Stomach smooth muscle (tissue), 2 donors: Measurements from ENCODE around the gene KAZN.

Experiments
- H3K27ac ChIP-seq: one replicate; pipeline ENCODE4 v1.7.0; 2013; ENCODE audit warnings: mild to moderate bottlenecking, low read length, inconsistent platforms
- H3K27me3 ChIP-seq, 2 donors: one replicate each; pipeline ENCODE4 v1.7.0; 2013; ENCODE audit warnings: low read length in 2 of 2; ENCODE audit not compliant: insufficient read depth in 2 of 2, control insufficient read depth in 1 of 2
- H3K36me3 ChIP-seq, 2 donors: one replicate each; pipeline ENCODE4 v1.7.0; 2013; ENCODE audit warnings: low read length in 2 of 2; ENCODE audit not compliant: control insufficient read depth in 2 of 2, insufficient read depth in 2 of 2
- H3K4me1 ChIP-seq: one replicate; pipeline ENCODE4 v1.7.0; 2013; ENCODE audit warnings: low read length; ENCODE audit not compliant: control insufficient read depth, insufficient read depth
- H3K4me3 ChIP-seq, 2 donors: one replicate each; pipeline ENCODE4 v1.7.0; 2013; ENCODE audit warnings: low read length in 2 of 2
- H3K9ac ChIP-seq, 2 donors: one replicate each; pipeline ENCODE4 v1.7.0; 2013; ENCODE audit warnings: low read length in 2 of 2, mild to moderate bottlenecking in 1 of 2
- H3K9me3 ChIP-seq, 2 donors: one replicate each; pipeline ENCODE4 v1.7.0; 2013; ENCODE audit warnings: low read length in 2 of 2; ENCODE audit not compliant: control insufficient read depth in 2 of 2
- donor health status: healthy.
- donor health status: Pancreatic carcinoma.

KAZN gene

DNA sequence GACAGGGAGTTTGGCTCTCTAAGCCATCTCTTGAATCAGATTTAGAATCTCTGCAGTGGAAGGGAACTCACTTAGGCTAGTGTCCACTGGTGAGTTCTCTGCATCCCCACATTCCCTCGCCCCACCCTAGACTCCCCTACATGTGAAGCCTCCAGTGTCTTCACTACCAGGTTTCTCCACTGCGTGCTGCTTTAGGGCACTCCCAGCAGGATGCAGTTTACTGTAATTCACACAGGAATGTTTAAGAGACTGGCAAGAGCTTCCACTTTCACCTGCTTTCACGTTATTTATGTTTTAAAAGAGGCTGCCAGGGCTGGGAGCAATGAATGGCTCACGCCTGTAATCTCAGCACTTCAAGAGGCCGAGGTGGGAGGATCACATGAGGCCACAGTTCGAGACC, 60.2 kb downstream of the KAZN start:
- Histone ChIP-seq H3K4me3 (no peak overlapping the region), H3K4me1 (peaks cover 3% of the 10 kb centered on the region), H3K9ac (no peak overlapping the region), H3K36me3 (no peaks in the 10 kb centered on the region), H3K27ac (no peak overlapping the region), H3K27me3 (no peaks in the 10 kb centered on the region), H3K9me3 (peaks cover 0 to under 1% of the 10 kb centered on the region in 2 donors)

DNA sequence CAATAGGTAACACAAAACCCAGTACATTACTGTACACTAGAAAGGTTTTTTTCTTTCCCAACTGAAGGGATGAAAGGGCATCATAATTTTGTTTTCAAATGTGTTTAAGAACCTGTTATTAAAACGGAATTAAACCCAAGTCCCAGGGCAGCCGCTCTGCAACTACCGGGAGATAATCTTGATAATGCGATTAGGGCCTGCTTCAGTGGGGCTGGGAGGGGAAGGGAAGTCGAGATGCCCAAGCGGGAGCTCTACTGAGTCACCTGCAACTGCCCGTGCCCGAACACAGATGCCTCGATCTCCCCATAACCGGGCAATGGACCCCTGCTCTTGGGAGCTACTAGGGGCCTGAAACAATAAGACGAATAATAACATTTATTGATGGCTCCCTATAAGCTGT, 61.4 kb downstream of the KAZN start:
- Histone ChIP-seq H3K4me1 (peaks cover 3% of the 10 kb centered on the region), H3K9me3 (peaks cover 0 to 3% of the 10 kb centered on the region in 2 donors), H3K36me3 (no peaks in the 10 kb centered on the region), H3K9ac (no peak overlapping the region), H3K27ac (no peak overlapping the region), H3K4me3 (no peak overlapping the region), H3K27me3 (no peaks in the 10 kb centered on the region)

DNA sequence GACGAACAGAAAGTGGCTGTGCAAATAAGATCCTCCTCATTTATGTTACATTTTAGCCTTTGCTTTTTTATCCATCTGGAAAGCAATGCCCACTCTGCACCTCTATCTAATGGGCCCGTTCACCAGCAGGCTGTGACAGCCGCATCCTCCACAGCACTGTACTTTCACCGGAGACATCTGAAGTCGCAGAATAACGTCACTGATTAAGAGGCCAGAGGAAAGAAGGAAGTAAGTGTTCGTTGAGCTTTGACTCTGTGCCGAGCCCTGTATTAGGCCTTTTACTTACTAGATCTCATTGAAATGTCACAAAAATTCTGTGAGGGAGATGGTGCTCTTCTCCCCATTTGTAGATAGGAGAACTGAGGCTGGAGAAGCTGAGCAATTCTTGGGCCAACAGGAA, 62.3 kb downstream of the KAZN start:
- H3K9ac ChIP-seq: no peak overlapping the region
- peak overlapping the region in 1 of 2 donors; percentile 3 for H3K4me3 ChIP-seq
- no peaks in the 10 kb centered on the region for H3K27me3 ChIP-seq
- peaks cover 0 to 3% of the 10 kb centered on the region in 2 donors for H3K9me3 ChIP-seq
- peaks cover 3% of the 10 kb centered on the region for H3K4me1 ChIP-seq
- H3K36me3 ChIP-seq: no peaks in the 10 kb centered on the region
- no peak overlapping the region for H3K27ac ChIP-seq

GRCh38 chr1:14661222-14661621, 62.7 kb downstream of the KAZN start:
- H3K4me3 ChIP-seq: no peak overlapping the region
- peaks cover 0 to 3% of the 10 kb centered on the region in 2 donors for H3K9me3 ChIP-seq
- H3K27ac ChIP-seq: no peak overlapping the region
- H3K9ac ChIP-seq: no peak overlapping the region
- no peaks in the 10 kb centered on the region for H3K36me3 ChIP-seq
- no peaks in the 10 kb centered on the region for H3K27me3 ChIP-seq
- peaks cover 3% of the 10 kb centered on the region for H3K4me1 ChIP-seq

GRCh38 chr1:14662116-14662515, 63.6 kb downstream of the KAZN start:
- H3K36me3 ChIP-seq: no peaks in the 10 kb centered on the region

DNA sequence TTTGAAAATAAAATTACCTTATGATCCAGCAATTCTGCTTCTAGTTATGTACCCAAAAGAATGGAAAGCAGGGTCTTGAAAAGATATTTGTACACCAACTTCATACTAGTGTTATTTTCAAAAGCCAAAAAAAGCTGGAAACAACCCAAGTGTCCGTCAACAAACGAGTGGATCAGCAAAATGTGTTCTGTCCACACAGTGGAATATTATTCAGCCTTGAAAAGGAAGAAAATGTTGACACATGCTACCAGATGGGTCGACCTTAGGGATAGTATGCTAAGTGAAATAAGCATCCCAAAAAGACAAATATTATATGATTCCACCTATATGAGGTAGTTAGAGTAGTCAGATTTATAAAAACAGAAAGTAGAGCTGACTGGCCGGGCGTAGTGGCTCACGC, 65.3 kb downstream of the KAZN start:
- Histone ChIP-seq H3K9me3 (peaks cover 0 to 3% of the 10 kb centered on the region in 2 donors), H3K36me3 (no peaks in the 10 kb centered on the region), H3K4me1 (peaks cover 3% of the 10 kb centered on the region), H3K9ac (no peak overlapping the region), H3K4me3 (no peak overlapping the region), H3K27ac (no peak overlapping the region), H3K27me3 (no peaks in the 10 kb centered on the region)

More at GRCh38 chr1:14662116-14662515, 63.6 kb downstream of the KAZN start:
- Histone ChIP-seq H3K4me3 (no peak overlapping the region), H3K9ac (no peak overlapping the region), H3K27me3 (no peaks in the 10 kb centered on the region), H3K9me3 (peaks cover 0 to 3% of the 10 kb centered on the region in 2 donors), H3K4me1 (peaks cover 3% of the 10 kb centered on the region), H3K27ac (no peak overlapping the region)

- Histone ChIP-seq H3K36me3 (no peaks in the 10 kb centered on the region), H3K9me3 (peaks cover 0 to 3% of the 10 kb centered on the region in 2 donors), H3K9ac (no peak overlapping the region), H3K4me3 (no peak overlapping the region), H3K4me1 (peaks cover 3% of the 10 kb centered on the region), H3K27ac (no peak overlapping the region), H3K27me3 (no peaks in the 10 kb centered on the region)
Measured at GRCh38 chr1:14666373-14666772, 67.9 kb downstream of the KAZN start.

- Histone ChIP-seq H3K36me3 (no peaks in the 10 kb centered on the region), H3K27ac (no peak overlapping the region), H3K9ac (no peak overlapping the region), H3K4me1 (peaks cover 2% of the 10 kb centered on the region), H3K9me3 (peaks cover 0 to 3% of the 10 kb centered on the region in 2 donors), H3K27me3 (no peaks in the 10 kb centered on the region), H3K4me3 (no peak overlapping the region)
Measured at GRCh38 chr1:14666962-14667650, 68.6 kb downstream of the KAZN start.

DNA sequence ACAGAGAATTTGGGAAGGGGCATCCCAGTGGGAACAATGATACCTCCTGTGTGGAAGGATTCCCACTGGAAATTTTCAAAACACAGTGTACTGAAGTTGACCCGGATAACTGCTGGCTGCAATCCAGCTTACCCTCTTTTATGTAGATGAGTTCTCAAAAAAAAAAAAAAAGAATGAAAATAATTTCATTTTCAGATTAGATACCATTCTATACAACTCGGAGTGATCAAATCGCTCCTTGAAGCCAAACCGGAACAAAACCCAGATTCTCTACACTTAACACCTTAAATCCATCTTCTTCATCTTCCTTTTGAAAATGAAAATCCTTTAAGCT, 69.1 kb downstream of the KAZN start:
- H3K9me3 ChIP-seq: peaks cover 0 to 3% of the 10 kb centered on the region in 2 donors
- H3K27ac ChIP-seq: no peak overlapping the region
- H3K36me3 ChIP-seq: no peaks in the 10 kb centered on the region
- no peaks in the 10 kb centered on the region for H3K4me1 ChIP-seq
- no peaks in the 10 kb centered on the region for H3K27me3 ChIP-seq
- H3K4me3 ChIP-seq: no peak overlapping the region
- H3K9ac ChIP-seq: no peak overlapping the region

- Histone ChIP-seq H3K36me3 (no peaks in the 10 kb centered on the region), H3K27me3 (no peaks in the 10 kb centered on the region), H3K4me1 (no peaks in the 10 kb centered on the region), H3K4me3 (no peak overlapping the region), H3K27ac (no peak overlapping the region), H3K9me3 (peaks cover 0 to 3% of the 10 kb centered on the region in 2 donors), H3K9ac (no peak overlapping the region)
Measured at GRCh38 chr1:14668538-14668937, 70.1 kb downstream of the KAZN start.

- H3K9ac ChIP-seq: no peak overlapping the region
- no peak overlapping the region for H3K27ac ChIP-seq
- H3K4me3 ChIP-seq: no peak overlapping the region
- no peaks in the 10 kb centered on the region for H3K4me1 ChIP-seq
- H3K36me3 ChIP-seq: no peaks in the 10 kb centered on the region
- no peaks in the 10 kb centered on the region for H3K27me3 ChIP-seq
- H3K9me3 ChIP-seq: peaks cover 2 to 9% of the 10 kb centered on the region in 2 donors
Measured at GRCh38 chr1:14672005-14672404, 73.5 kb downstream of the KAZN start.
